ENCODE data around the gene GIMAP1. TPM values are rescaled to one million over a fixed set of nuclear protein-coding genes. Genes with fewer than 3 reads are reported as not detected.

Gene GIMAP1
- total RNA-seq, 1 experiment from 2014 or later, result 0.10 TPM

- H3K27me3 ChIP-seq (ENCODE audit: insufficient read depth, low read length), result peaks cover 62% of the 10 kb centered on the region
- DNase-seq (ENCODE audit: low read depth, low spot score) (no peak), ATAC-seq (no peak)
- no peaks in the 10 kb centered on the region for H3K9me3 ChIP-seq (ENCODE audit: control insufficient read depth in 1 of 2, insufficient read depth in 1 of 2, low read depth in 1 of 2, low read length in 2 of 2)
- H3K79me2 ChIP-seq (ENCODE audit: insufficient read depth, low read length), result no peaks in the 10 kb centered on the region
- RAD21 ChIA-PET (ENCODE audit: low non-redundant PET in 1 of 2, low total read pairs in 2 of 2, uncharacterized antibody in 2 of 2, unreplicated experiment in 2 of 2), result no interaction called here
- intact Hi-C loops (cut with micrococcal nuclease), result no loop called here
- no peak within 1 kb of the TSS for H3K27ac ChIP-seq (ENCODE audit: low read depth, low read length)
- H4K20me1 ChIP-seq (ENCODE audit: insufficient read depth), result no peaks in the 10 kb centered on the region
- TF ChIP-seq SRF (IDR thresholded peaks at IDR 0.05; ENCODE audit: low read depth) (no peak), EZH2phosphoT487 (IDR thresholded peaks at IDR 0.05; ENCODE audit: borderline replicate concordance) (no peak), CEBPB (IDR thresholded peaks at IDR 0.05; ENCODE audit: low read depth) (no peak), EZH2 (IDR thresholded peaks at IDR 0.05) (no peak), RAD21 (IDR thresholded peaks at IDR 0.05; ENCODE audit: low read depth) (no peak), REST (IDR thresholded peaks at IDR 0.05; ENCODE audit: low read depth) (no peak), SP1 (IDR thresholded peaks at IDR 0.05; ENCODE audit: low read depth) (no peak), YY1 (IDR thresholded peaks at IDR 0.05; ENCODE audit: extremely low read depth, insufficient replicate concordance, low read depth, low read length) (no peak), TCF7L2 (IDR thresholded peaks at IDR 0.05; ENCODE audit: borderline replicate concordance, extremely low read depth, insufficient read depth, insufficient read length) (no peak), CTCF (IDR thresholded peaks at IDR 0.05 in 2 of 3, conservative IDR thresholded peaks at IDR 0.05 in 1 of 3; ENCODE audit: borderline replicate concordance in 1 of 3, insufficient read depth in 1 of 3, low read depth in 2 of 3, low read length in 2 of 3) (no peak), SIN3A (IDR thresholded peaks at IDR 0.05; ENCODE audit: low read depth) (no peak), POLR2A (IDR thresholded peaks at IDR 0.05; ENCODE audit: borderline replicate concordance, extremely low read depth, insufficient read depth, insufficient read length) (no peak), ATF3 (IDR thresholded peaks at IDR 0.05) (no peak), ZNF274 (IDR thresholded peaks at IDR 0.05; ENCODE audit: low read depth, low read length) (no peak), FOSL1 (IDR thresholded peaks at IDR 0.05; ENCODE audit: low read depth) (no peak), ELF1 (IDR thresholded peaks at IDR 0.05; ENCODE audit: borderline replicate concordance, low read depth) (no peak), CBX3 (IDR thresholded peaks at IDR 0.05; ENCODE audit: low read depth) (no peak), ZBTB33 (IDR thresholded peaks at IDR 0.05; ENCODE audit: extremely low read depth, insufficient replicate concordance, low read length) (no peak)
- no peaks in the 10 kb centered on the region for H3K36me3 ChIP-seq (ENCODE audit: control insufficient read depth in 1 of 2, insufficient read depth in 2 of 2, low read length in 2 of 2)
- peaks cover 0 to 10% of the 10 kb centered on the region in 2 experiments; a peak in 3 of 4 replicates for H3K4me1 ChIP-seq (ENCODE audit: control insufficient read depth in 1 of 2, insufficient read depth in 2 of 2, low read length in 2 of 2)
- H3K4me2 ChIP-seq (ENCODE audit: low read length), result peak within 1 kb of the TSS; percentile 37; the same call in 1 of the 2 replicates
- POLR2A ChIA-PET, result no interaction called here
- no peak within 1 kb of the TSS for H2AFZ ChIP-seq (ENCODE audit: low read depth, low read length, poor library complexity, severe bottlenecking)
- no peaks in the 10 kb centered on the region for H3K9me2 ChIP-seq (ENCODE audit: insufficient read depth)
- CTCF ChIA-PET, result no interaction called here
- H3K9ac ChIP-seq (ENCODE audit: low read length), result no peak within 1 kb of the TSS
- no TSS peak for BruUV-seq (replicated peaks)
- H3K4me3 ChIP-seq (replicated peaks in 1 of 2; ENCODE audit: low read depth in 1 of 2, low read length in 2 of 2), result no peak within 1 kb of the TSS
Measured at GRCh38 chr7:150737265-150738055, 21.0 kb downstream of the GIMAP1 start, which contains the start of gene GIMAP5. Gene GIMAP5 (plus strand): TSS chr7:150737418. CDS start chr7:150740885, 3,467 bp downstream.

Measured in HCT116 (cell line).